ENCODE data around the gene MAN2B1. TPM values are rescaled to one million over a fixed set of nuclear protein-coding genes. Genes with fewer than 3 reads are reported as not detected.

Gene MAN2B1
- total and polyA plus RNA-seq, 2 of the 13 experiments (the other 11 are each of a cell fraction or from before 2014, with no cell fraction given): 23.6 to 23.8 TPM

- Histone ChIP-seq H3K9ac (ENCODE audit: insufficient read depth, low read depth, low read length) (no peak overlapping the region), H3K4me3 (replicated peaks in 1 of 3; ENCODE audit: insufficient read depth in 1 of 3, low read depth in 2 of 3, low read length in 3 of 3) (no peak overlapping the region), H3K79me2 (ENCODE audit: insufficient read depth, low read length) (no peaks in the 10 kb centered on the region), H3K4me1 (ENCODE audit: insufficient read depth, low read length) (no peaks in the 10 kb centered on the region), H3K4me2 (ENCODE audit: low read depth, low read length) (no peak overlapping the region), H3K9me3 (ENCODE audit: low read length) (no peaks in the 10 kb centered on the region), H3K36me3 (replicated peaks in 1 of 2; ENCODE audit: control insufficient read depth in 1 of 2, insufficient read depth in 2 of 2, low read length in 2 of 2) (no peaks in the 10 kb centered on the region), H3K27me3 (ENCODE audit: control insufficient read depth in 1 of 2, insufficient read depth in 2 of 2, low read length in 2 of 2) (no peaks in the 10 kb centered on the region), H2AFZ (ENCODE audit: low read length) (no peak overlapping the region), H4K20me1 (ENCODE audit: insufficient read depth, low read length) (no peaks in the 10 kb centered on the region), H3K27ac (ENCODE audit: extremely low read length, insufficient read depth, low read length) (no peak overlapping the region)
- in situ Hi-C loops (cut with HindIII; ENCODE audit: extremely low pct_ligation_motif_present, low pct_unique_long_range_greater_than_20kb): no loop called here
- ChIA-PET CTCF (ENCODE audit: low intra/inter-chr PET ratio, low total read pairs) (no interaction called here), POLR2A (no interaction called here)
- no TSS peak for BruUV-seq (replicated peaks)
- no peak for FAIRE-seq
- intact Hi-C loops (cut with micrococcal nuclease; ENCODE audit: unreplicated experiment): no loop called here
- TF ChIP-seq ZNF576 (CRISPR knock-in tag; IDR thresholded peaks at IDR 0.05) (no peak), ELF1 (CRISPR knock-in tag; IDR thresholded peaks at IDR 0.05) (no peak), PTBP1 (IDR thresholded peaks at IDR 0.05; ENCODE audit: low read depth, low read length, poor library complexity, severe bottlenecking) (no peak), DPF2 (CRISPR knock-in tag; IDR thresholded peaks at IDR 0.05; ENCODE audit: borderline replicate concordance, low read depth) (no peak), FOSL2 (CRISPR knock-in tag; IDR thresholded peaks at IDR 0.05) (no peak), PHF8 (CRISPR knock-in tag; IDR thresholded peaks at IDR 0.05) (no peak), ARHGAP35 (CRISPR knock-in tag; IDR thresholded peaks at IDR 0.05; ENCODE audit: borderline replicate concordance) (no peak), ZBTB38 (CRISPR knock-in tag; IDR thresholded peaks at IDR 0.05) (0 out of 2 replicates have a peak, but pooled peaks have one; percentile 44), ZBTB33 (CRISPR knock-in tag; IDR thresholded peaks at IDR 0.05) (peak; percentile 92), NFE2L1 (CRISPR knock-in tag; IDR thresholded peaks at IDR 0.05; ENCODE audit: borderline replicate concordance) (no peak), ZNF724P (CRISPR knock-in tag; IDR thresholded peaks at IDR 0.05; ENCODE audit: borderline replicate concordance) (no peak)
- TF ChIP-seq, protein P1, sequence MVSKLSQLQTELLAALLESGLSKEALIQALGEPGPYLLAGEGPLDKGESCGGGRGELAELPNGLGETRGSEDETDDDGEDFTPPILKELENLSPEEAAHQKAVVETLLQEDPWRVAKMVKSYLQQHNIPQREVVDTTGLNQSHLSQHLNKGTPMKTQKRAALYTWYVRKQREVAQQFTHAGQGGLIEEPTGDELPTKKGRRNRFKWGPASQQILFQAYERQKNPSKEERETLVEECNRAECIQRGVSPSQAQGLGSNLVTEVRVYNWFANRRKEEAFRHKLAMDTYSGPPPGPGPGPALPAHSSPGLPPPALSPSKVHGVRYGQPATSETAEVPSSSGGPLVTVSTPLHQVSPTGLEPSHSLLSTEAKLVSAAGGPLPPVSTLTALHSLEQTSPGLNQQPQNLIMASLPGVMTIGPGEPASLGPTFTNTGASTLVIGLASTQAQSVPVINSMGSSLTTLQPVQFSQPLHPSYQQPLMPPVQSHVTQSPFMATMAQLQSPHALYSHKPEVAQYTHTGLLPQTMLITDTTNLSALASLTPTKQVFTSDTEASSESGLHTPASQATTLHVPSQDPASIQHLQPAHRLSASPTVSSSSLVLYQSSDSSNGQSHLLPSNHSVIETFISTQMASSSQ (IDR thresholded peaks at IDR 0.05; ENCODE audit: low read depth): no peak
- TF ChIP-seq, protein P1 (CRISPR knock-in tag; IDR thresholded peaks at IDR 0.05; ENCODE audit: borderline replicate concordance): no peak
- TF ChIP-seq, protein P2, sequence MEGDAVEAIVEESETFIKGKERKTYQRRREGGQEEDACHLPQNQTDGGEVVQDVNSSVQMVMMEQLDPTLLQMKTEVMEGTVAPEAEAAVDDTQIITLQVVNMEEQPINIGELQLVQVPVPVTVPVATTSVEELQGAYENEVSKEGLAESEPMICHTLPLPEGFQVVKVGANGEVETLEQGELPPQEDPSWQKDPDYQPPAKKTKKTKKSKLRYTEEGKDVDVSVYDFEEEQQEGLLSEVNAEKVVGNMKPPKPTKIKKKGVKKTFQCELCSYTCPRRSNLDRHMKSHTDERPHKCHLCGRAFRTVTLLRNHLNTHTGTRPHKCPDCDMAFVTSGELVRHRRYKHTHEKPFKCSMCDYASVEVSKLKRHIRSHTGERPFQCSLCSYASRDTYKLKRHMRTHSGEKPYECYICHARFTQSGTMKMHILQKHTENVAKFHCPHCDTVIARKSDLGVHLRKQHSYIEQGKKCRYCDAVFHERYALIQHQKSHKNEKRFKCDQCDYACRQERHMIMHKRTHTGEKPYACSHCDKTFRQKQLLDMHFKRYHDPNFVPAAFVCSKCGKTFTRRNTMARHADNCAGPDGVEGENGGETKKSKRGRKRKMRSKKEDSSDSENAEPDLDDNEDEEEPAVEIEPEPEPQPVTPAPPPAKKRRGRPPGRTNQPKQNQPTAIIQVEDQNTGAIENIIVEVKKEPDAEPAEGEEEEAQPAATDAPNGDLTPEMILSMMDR (CRISPR knock-in tag; IDR thresholded peaks at IDR 0.05): peak; percentile 35; the same call in 1 of the 2 replicates
- no peak for DNase-seq (ENCODE audit: low spot score)
- peak; percentile 30 for ATAC-seq
- WGBS (ENCODE audit: low lambda C conversion rate): 95% methylated on average over 15 of the region's 29 CpGs
Observed at GRCh38 chr19:12648088-12648487, 18.5 kb downstream of the MAN2B1 start.

Data from HepG2 (cell line).